Effector CD4-positive, alpha-beta T cell (primary cell): ENCODE results near the gene CRYGN.

Source experiments
- DNase-seq: peaks from one replicate; pipeline ENCODE4 v3.0.0-alpha.2; 2020

CRYGN gene

GRCh38 chr7:151459726-151460473, 20.0 kb upstream of the CRYGN start:
- DNase-seq: no peak

DNA sequence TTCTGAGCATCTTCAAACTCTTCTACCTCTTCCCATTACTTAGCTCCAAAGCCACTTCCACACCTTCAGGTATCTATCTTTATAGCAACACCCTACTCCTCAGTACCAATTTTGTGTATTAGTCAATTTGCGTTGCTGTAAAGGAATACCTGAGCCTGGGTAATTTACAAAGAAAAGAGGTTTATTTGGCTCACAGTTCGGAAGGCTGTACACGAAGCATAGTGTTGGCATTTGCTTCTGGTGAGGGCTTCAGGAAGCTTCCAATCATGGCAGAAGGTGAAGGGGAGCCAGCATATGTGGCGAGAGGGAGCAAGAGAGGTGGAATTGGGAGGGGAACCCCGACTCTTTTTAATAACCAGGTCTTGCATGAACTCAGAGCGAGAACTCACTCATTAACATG, 17.6 kb upstream of the CRYGN start:
- DNase-seq: no peak

DNA sequence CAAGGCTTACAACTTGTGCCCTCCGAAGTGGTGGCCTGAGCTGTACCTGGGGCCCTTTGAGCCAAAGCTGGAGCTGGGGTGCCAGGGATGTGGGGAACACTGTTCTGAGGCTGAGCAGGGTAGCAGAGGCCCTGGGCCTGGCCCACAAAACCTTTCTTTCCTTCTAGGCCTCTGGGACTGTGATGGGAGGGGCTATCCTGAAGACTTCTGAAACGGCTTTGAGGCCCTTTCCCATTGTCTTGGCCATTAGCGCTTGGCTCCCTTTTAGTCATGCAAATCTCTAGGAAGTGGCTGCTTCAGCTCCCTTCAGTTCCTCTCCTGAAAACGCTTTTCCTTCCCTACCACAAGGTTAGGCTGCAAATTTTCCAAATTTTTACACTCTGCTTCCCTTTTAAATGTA, 16.8 kb upstream of the CRYGN start:
- no peak for DNase-seq

DNA sequence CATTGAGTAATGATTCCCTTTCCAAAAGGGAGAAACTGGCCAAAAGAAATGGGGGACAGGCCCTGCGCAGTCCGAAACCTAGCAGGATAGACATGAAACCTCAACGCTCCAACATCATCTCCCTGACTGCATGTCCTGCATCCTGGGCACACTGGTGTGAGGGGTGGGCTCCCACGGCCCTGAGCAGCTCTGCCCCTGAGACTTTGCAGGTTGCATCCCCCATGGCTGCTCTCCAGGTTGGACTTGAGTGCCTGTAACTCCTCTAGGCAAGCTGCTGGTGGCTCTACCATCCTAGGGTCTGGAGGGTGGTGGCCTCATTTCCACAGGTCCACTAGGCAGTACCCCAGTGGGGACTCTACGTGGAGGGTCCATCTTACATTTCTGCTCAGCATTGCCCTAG, 16.3 kb upstream of the CRYGN start:
- DNase-seq: no peak

GRCh38 chr7:151455690-151456089, 15.7 kb upstream of the CRYGN start:
- no peak for DNase-seq

DNA sequence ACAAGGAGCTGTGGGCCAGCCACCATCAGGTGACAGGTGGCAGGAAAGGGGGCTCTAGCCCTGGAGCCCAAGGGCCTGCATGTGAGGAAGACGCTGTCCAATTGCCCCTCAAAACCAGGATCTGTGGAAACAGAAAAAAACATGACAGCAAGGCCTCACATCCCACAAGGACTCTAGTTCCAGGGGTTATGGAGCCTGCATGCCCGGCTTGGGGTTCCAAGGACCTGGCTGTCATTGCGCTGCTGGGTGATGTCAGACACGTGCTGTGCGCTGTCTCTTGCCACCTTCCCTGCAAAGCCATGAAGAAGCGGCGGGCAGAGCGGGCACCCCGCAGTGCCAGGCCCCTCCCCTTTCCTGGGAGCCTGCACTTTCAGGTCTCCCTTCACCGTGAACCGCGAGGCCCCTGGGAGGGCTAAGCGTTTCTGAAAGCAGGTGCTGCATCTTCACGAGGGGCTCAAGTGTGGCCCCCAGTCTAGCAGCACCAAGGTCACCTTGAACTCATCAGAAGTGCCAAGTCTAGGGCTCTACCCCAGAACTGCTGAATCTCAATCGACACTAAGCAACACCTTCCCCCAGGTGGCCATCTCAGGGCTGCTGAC, 15.1 kb upstream of the CRYGN start:
- no peak for DNase-seq

- no peak for DNase-seq
Observed at GRCh38 chr7:151454305-151454704, 14.4 kb upstream of the CRYGN start.

DNA sequence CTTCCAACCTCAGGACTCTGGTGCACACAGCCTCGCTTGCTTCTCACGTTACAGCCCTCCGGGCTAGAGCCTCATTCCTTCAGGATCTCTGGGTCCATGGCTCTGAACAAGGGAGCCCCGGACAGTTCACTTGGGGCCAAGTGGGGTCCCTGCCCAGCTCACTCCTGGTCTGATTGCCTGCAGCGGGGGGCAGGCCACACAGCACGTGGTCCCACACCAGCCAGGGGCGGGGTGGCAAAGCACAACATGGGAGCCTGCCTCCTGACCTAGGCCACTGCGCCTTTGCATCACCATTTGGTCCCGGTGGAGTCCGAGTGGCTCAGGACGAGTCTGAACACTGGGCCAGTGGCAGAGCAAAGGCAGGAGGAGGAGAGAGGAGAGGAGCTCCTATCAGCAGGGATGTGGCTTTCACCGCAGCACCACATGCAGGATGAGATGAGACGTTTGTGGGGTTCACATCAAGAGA, 13.4 kb upstream of the CRYGN start:
- DNase-seq: no peak

- no peak for DNase-seq
Observed at GRCh38 chr7:151452680-151453325, 12.9 kb upstream of the CRYGN start.

DNA sequence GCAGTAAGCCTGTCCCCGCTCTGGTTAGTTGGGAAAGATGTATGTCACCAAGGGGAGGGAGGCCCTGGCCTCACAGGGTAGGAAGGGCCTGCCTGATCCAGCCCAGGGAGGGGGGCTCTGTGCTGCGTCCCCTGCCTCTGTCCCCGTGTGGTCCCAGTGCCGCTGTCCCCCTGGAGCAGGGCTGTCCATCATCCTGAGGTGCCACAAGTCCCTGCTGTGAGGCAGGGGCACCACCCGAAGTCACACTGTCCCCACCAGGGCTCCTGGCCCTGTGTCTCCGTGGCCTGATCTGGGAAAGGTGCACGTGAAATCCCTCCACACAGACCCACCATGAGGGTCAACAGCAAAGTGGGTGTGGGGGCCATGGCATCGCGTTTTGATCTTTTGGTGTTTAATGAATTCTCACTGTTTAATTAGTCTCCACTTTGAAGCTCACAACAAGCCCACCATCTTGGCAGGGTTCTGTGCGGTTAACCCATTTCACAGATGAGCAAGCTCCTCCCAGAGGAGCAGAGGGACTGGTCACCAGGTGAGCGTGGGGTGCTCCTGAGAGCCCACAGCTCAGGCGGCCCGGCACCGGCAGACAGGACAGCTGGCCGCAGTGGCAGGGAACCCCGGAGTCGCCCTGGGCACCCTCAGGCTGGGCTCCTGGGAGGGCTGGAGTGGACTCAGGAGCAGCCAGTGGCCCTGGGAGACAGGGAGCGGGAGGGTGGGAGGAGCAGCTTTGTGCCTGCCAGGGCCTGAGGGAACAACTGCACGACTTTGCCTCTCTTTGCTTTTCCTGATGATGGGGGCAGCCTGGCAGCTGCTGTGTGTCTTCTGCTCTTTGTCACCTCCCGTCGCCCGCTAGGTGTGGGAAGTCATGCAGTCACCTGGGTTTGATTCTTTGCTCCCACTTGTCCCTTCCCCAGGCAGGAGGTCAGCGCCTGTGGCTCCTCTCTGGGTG, 12.0 kb upstream of the CRYGN start:
- no peak for DNase-seq

GRCh38 chr7:151451156-151451555, 11.2 kb upstream of the CRYGN start:
- no peak for DNase-seq

GRCh38 chr7:151449990-151450389, 10.0 kb upstream of the CRYGN start:
- DNase-seq: no peak

DNA sequence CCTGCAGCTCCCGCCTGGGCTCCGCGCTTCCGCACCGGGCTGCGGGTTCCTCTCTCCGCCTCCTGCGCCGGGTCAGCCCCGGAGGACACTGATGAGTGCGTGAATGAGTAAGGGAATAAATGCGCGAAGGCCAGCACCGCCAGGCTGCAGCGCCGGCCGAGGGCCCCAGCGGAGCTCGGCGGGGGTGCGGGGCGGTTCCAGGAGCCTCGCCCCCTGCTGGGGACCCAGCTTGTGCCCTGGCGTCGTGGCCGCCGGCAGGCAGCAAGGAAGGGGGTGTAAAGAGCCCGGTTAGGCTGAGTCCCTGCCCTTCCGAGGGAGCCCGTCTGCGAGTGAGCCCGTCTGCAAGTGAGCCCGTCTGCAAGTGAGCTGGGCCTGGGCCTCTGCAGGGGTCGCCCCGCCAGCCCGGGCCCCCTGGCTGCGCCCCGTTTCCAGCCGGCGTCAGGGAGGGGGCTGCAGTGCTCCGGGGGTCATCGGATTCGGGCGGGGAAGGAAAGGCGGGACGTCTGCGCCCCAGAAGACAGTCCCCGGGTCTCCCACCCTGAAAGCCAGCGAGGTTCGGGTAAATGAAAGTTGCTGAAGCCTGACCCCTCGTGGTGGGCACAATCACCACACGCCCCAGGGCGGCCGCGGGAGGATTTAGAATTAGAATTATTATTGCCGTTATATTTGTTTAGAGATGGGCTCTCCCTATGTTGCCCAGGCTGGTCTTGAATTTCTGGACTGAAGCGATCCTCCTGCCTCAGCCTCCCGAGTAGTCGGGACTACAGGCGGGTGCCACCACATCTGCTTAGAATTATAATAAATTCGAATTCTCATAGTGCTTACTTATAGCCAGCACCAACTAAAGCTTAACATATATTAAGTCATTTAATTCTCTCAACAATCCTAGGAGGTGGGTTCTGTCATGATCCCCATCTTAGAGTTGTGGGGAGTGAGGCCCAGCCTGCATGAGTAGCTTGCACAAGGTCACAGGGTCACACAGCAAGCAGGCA, 8.6 kb upstream of the CRYGN start:
- peak; percentile 71 for DNase-seq

DNA sequence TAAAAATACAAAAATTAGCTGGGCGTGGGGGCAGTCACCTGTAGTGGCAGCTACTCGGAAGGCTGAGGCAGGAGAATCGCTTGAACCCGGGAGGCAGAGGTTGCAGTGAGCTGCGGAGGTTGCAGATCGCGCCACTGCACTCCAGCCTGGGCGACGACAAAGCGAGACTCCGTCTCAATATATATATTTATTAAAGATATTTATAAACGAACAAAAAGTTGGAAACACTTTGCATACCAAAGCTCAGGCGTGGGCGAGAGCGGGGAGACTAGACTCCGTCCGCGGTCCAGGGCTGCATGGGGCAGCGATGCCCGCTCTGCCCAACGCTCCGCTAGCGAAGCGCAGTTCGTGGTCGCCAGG, 7.9 kb upstream of the CRYGN start:
- DNase-seq: no peak

DNA sequence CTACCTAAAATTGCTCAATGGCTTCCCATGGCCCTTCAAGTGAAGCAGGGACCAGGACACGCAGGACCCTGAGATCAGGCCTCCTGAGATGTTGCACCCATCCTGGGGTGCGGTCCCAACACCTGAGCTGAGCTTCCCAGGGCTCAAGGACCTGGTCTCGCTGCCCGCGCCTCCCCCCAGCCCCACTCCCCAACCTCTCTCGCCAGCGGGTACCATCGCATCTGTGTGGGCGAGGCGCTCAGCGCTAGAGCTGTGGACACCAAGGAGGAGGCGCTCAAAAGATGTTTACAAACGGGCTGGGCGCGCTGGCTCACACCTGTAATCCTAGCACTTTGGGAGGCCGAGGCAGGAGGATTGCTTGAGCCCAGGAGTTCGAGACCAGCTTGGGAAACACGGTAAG, 7.4 kb upstream of the CRYGN start:
- DNase-seq: no peak

GRCh38 chr7:151446412-151446811, 6.5 kb upstream of the CRYGN start:
- DNase-seq: no peak

DNA sequence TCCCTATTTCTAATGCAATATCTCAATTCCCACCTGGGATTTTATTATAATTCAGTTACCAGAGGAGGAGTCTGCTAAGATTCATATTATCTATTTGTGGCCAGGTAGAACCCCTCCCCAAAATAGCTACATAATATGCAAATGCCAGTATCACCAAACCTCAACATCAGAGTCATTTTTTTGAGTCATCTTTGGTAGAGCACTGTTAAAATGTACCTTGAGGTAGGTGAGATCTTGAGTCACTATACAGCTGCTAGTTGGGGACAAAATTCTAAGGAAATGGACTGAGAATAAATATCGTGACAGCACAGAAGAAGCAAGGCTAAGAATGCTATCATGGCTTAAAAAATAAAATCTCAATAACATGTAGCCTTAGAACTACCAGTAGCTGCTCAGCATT, 4.7 kb upstream of the CRYGN start:
- DNase-seq: no peak

- DNase-seq: no peak
Observed at GRCh38 chr7:151442776-151443496, 3.0 kb upstream of the CRYGN start.

DNA sequence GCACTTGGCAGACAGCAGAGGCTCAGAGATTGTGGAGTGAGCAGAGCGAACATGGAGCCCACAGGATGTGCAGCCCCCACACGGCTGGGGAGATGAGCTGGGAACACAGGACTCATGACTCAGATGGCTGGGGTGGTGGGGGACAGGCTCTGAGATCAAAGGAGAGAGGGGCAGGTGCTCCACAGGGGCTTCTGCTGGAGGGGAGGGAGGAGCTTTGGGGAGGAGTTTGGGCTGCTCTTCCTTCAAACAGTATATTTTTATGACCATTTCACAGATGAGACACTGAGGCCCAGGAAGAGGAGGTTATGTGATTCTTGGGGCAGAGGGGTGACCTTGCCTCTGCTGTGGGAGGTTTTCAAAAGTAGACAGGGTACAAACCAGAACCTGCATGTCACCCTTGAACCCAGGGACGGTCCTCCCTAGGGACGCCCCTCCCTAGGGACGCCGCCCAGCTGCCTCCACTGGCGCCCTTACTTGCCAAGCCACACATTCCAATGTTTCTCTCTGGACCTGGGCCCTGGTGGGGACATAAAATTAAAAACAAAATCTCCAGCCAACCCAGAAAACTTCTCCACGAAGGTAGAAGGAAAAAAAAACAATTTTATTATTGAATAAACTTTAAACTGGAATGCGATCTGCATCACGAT, 981 bp upstream of the CRYGN start:
- DNase-seq: no peak

GRCh38 chr7:151438864-151439601, 908 bp downstream of the CRYGN start:
- no peak for DNase-seq
